ENCODE results near the gene ROM1.

- TF ChIP-seq, protein P1, sequence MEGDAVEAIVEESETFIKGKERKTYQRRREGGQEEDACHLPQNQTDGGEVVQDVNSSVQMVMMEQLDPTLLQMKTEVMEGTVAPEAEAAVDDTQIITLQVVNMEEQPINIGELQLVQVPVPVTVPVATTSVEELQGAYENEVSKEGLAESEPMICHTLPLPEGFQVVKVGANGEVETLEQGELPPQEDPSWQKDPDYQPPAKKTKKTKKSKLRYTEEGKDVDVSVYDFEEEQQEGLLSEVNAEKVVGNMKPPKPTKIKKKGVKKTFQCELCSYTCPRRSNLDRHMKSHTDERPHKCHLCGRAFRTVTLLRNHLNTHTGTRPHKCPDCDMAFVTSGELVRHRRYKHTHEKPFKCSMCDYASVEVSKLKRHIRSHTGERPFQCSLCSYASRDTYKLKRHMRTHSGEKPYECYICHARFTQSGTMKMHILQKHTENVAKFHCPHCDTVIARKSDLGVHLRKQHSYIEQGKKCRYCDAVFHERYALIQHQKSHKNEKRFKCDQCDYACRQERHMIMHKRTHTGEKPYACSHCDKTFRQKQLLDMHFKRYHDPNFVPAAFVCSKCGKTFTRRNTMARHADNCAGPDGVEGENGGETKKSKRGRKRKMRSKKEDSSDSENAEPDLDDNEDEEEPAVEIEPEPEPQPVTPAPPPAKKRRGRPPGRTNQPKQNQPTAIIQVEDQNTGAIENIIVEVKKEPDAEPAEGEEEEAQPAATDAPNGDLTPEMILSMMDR (IDR thresholded peaks at IDR 0.05) = no peak
- TF ChIP-seq ESRRA (CRISPR knock-in tag; IDR thresholded peaks at IDR 0.05; ENCODE audit: borderline replicate concordance) (no peak), ETV6 (CRISPR knock-in tag; IDR thresholded peaks at IDR 0.05) (no peak)
These were observed 38.5 kb upstream of the ROM1 start for GRCh38 chr11:62574363-62575071.

Data from WTC11 (cell line).